ENCODE data around the gene TSPAN9. TPM values are rescaled to one million over a fixed set of nuclear protein-coding genes. Genes with fewer than 3 reads are reported as not detected.

Gene TSPAN9, protein sequence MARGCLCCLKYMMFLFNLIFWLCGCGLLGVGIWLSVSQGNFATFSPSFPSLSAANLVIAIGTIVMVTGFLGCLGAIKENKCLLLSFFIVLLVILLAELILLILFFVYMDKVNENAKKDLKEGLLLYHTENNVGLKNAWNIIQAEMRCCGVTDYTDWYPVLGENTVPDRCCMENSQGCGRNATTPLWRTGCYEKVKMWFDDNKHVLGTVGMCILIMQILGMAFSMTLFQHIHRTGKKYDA
- 70.8 and 125 TPM in 2 replicates for total RNA-seq

DNA sequence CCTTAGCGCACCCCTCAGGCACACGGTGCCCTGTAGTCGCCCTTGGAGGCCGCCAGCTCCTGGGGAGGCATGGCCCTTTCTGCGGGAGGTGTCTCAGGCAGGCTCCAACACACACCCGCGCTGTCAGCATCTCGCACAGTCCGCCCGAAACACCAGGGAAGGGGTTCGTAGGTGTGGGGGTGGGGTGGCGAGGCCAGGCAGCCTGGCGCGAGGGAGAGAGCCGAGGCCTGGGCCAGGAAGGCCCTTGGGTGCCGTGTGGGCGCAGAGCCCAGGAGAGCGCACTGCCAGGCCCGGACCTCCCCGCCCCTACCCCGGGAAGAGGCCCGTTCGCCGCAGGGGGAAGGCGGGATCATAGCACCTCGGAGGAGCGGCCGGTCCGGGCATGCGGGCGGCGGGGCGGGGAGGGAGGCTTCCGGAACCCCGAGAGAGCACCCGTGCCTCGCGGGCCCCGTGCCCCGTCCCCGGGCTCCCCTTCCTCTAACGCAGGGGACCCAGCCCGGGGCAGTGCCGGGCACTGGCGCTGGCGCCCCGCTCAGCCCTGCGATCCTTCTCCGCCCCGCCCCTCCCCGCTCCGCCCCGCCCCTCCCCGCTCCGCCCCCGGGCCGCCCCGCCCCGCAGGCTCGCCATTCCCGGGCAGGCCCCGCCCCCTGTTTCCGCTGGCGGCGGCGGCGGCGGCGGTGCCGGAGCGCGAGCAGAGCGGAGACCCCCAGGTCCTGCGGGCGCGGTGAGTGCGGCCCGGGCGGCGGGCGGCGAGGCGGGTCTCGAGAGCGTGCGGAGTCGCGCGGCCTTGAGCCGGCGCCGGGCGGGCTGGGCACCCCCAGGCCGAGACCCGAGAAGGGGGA is at the start of gene TSPAN9:
Gene TSPAN9, plus strand, starts transcription at position 650 of the 842 bp plus-strand sequence. CDS start 123,815 bp downstream, outside the sequence.
- DNase-seq, result peak; percentile 63

DNA sequence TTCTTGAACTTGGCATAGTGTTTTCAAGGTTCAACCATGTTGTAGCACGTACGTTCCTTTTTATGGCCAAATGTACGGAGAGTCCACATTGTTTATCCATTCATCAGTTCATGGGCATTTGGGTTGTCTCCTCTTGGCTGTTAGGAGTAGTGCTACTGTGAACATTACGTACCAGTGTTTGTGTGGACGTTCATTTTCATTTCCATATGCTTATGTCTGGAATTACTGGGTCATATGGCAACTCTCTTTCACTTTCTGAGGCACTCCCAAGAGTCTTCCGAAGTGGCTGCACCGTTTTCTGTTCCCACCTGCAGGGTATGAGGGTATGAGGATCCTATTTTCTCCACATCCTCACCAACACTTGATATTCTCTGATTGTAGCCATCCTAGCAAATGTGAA is 49.1 kb upstream of the TSPAN9 start:
- DNase-seq, result no peak

DNA sequence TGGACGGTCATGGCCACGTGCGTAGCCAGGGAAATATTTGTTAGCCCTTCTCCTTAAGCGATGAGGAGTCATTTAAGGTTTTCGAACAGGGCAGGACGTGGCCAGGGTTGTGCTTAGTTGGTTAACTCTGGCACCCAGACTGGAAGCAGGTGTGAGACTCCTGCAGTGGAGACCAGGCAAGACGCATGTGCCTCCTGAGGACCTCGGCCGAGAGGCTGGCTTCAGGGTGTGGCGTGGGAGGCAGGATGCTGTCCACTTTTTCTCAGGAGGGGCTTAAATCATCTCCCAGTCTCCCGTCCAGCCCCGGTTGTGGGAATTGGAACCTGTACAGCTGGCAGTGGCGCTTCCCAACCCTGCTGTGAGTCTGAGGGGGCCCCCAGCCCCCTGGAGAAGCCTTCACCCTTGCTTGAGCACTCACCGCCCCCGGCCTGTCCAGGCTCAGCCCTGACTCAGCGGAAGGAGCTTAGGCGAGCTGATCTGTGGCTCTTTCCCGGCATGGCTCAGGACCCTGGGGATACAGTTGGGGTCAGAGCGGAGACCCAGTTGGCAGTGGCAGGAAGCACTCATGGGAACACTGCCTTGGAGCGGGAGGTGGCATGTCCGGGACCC is 46.3 kb upstream of the TSPAN9 start:
- no peak for DNase-seq

DNA sequence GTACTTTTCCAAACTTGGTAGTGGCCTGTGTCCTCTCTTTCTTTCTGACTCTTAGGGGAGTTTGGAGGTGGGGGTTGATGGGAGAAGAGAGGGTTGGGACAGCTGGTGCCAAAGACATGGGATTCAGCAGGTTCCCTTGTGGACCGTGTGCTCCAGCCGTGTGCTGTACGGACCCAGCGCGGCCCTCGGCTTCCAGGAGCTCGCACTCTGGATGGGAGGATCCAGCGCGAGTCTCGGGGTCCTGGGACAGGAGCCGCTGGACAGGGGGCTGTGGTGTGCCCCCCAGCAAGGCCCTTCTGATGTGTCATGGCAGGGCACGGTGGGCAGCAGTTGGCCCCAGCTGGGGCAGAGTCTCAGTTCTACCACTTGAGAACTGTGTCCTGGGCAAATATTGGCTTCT is 45.0 kb upstream of the TSPAN9 start:
- DNase-seq, result no peak

DNA sequence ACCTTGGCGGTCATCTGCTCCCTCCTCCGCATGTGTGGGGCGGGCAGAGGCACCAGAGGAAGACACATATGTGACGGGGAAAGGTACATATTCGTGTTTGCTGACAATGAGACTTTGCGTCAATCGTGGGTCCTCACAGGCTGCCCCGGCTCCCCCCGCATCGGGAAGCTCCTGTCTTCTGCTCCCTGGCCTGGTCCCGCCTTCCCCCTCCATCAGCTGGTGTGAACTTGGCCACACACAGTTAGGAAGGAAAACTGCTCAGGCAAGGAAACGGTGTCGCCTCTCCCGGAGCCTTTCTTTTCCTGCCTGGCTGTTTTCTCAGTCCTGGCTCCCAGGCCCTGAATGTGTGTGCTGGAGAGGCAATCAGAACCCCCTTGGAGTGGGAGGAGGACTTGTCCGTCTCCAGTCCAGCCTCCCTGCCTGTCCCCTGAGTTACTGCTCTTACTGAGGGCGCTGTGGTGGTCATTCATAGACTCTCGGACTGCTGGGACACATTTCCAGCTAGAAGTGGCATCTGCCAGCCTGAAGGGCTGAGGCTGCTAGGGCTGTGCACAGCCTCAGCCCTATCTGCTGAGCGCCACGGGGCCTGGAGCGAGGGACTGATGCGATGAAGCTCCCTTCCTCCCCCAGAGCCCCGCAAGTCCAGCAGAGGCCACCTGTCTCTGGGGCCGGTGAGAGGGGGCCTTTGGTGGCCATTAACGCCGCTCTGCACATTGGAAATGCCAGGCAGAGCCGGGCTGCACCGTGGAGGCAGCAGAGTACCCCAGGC is 44.2 kb upstream of the TSPAN9 start:
- peak; percentile 74 for DNase-seq

DNA sequence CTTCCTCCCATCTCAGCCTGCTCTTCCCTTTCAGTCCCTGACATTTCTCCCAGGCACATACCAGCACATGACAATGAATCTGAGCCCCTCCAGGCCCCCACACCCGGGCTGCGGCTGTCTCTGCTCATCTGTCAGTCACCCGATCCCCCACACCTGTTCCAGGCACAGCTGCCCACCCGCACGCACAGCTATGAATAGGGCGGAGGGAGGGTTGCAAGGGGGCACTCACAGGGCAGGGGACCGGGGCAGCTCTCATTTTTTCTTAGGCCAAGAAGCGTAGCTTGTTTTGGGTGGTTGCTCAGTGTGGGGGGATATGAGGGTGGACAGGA is 43.7 kb upstream of the TSPAN9 start:
- DNase-seq, result no peak

DNA sequence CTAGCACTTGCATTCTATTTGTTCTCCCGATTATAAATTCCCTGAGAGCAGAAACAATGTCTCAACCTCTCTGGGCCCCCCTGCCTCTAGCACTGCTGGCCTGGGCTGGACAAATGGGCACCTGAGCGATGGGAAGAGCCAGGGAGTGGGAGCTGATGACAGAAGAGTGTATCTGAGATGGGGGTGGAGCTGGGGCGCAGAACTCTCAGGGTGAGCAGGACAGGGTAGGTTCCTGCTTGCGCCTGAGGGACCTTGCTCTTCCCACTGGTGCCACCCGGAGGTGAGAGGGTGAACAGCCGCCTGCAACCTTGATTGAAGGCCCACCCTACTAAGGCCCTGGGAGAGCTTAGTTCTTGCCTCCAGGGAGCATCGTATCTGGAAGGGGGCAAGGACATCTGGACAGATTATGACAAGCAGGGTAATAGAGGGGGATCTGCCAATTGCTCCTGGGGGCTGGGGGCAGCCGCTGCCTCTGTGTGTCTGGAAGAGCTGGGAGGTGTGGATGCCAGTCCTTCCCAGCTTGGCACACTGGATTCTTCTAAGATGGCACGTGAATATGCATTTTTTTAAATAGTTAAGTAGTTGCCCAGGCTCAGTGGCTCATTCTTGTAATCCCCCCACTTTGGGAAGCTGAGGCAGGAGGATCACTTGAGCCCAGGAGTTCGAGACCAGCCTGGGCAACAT is 43.0 kb upstream of the TSPAN9 start:
- DNase-seq, result peak; percentile 86

DNA sequence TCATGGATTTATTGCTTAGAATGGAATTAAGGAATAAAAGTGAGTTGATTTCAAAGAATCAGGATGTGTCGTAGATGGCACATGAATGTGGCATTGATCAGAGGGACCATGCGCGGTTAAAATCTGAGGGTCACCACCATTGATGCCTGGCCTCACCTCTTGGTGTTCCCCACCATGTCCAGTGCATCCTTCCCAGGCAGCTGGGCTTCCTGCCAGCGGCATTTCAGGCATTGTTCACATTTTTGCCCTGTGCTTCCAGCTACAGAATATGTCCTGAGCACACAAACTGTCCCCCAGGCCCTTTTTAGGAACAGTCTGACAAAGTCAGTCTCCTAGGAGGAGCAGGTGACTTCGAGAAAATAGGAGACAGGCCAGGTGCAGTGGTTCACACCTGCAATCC is 42.0 kb upstream of the TSPAN9 start:
- peak; percentile 60 for DNase-seq

DNA sequence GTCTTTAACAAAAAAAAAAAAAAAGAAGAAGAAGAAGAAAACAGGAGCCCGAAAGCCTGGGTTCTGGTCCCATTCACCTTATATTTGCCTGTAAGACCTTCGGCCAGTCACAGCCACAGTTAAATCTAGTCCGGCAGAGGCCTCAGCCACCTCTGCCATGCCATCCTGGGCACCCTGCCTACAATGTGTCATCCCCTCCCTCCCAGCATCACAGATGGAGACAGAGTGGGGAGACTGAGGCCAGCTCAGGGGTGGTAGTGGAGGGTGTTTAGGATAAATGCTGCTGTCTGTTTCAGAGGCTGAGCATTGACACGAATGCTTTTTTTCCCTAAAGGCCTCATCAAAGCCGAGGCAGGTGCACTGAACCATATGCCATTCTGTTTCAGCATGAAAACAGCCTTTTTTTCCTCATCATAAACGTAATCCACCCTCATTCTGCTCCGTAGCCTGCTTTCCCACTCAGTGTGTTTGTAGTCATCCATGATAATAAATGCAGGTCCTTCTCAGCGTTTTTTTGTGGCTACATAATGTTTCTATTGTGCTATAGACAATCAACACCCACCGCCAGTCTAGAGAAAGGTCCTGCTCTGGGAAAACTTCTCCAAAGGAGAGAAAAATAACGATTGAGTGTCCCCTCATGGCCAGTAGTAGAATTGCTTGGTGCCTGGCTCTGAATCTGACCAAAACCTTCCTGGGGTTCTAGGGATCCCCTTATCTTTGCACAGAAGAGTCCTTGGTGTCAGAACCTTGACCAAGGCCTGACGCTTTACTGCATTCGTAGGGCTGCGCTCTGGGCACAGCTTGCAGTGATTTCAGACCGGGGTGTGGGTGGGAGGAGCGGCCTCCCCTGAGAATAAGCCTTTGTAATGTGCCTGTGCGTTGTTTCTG is 41.1 kb upstream of the TSPAN9 start:
- peak; percentile 56 for DNase-seq

DNA sequence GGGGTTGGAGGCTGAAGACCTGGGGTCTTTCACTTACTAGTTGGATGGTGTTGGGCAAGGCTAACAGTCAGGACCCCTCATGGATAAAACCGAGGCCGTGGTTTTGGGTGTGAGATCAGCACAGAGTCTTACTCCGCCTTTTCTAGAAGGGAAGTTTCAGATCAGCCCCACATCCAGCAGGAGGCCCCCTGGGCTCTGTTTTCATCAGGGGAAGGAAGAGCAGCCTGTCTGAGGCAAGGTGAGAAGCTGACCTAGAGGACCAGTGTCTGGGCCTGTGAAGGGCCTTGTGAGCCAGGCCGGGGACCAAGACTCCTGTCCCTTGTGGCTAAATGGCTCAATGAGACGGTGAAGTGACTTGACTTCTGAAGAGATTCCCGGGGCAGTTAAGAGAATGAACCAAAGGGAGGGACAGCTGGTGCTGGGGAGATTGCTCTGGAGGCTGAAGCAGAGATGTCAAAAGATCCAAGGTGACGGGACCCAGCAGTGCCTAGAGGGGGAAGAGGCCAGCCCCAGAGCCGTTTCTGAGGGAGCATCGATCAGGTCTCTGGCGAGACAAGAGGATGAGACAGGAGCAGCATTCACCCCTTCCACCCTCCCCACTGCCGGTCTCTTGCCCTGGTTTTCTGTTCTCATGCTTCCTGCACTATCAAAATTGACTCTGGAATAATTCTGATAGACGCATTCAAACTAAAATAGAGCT is 40.1 kb upstream of the TSPAN9 start:
- DNase-seq, result no peak

DNA sequence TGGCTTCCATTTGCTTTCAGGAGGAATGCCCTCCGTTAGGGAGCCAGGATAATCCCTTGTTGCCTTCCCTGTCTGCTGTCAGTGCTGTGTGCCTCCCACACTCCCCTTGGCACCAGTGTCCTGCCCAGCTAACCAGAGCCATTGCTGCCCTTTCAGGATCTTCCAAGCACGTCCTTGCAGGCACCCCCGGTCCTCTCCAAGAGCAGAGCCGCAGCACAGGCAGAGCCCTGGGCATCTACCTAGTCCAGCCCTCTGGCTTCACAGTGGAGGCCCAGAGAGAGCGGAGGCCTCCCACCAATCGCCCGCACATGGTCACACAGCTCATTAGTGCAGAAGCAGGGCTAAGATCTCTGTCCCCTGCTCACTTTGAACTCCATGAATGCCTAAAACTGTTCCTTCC is 39.0 kb upstream of the TSPAN9 start:
- DNase-seq, result no peak

DNA sequence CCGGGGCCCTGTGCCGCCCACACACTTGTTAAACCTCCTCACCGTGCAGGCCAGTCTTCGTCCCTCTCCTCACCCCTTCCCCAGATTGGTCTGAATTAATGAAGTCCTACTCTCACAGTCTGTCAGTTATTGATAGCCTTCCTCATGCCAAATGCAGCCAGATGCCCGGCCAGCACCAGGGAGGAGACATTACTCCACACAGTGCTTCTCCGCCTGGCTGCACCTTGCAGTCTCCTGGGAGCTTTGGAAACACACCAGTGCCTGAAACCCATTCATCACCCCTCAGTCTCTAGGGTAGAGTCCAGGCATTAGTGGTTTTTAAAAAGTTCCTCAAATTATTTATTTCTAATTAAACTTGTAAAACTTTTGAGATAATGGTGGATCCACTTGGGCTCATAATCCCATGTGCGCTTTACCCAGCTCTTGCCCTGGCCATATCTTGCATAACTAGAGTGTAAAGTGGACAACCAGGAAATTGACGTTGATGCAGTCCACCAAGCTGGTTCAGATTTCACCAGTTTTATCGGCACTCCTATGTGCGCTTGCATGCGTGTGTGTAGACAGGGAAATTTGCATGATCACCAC is 38.2 kb upstream of the TSPAN9 start:
- no peak for DNase-seq

DNA sequence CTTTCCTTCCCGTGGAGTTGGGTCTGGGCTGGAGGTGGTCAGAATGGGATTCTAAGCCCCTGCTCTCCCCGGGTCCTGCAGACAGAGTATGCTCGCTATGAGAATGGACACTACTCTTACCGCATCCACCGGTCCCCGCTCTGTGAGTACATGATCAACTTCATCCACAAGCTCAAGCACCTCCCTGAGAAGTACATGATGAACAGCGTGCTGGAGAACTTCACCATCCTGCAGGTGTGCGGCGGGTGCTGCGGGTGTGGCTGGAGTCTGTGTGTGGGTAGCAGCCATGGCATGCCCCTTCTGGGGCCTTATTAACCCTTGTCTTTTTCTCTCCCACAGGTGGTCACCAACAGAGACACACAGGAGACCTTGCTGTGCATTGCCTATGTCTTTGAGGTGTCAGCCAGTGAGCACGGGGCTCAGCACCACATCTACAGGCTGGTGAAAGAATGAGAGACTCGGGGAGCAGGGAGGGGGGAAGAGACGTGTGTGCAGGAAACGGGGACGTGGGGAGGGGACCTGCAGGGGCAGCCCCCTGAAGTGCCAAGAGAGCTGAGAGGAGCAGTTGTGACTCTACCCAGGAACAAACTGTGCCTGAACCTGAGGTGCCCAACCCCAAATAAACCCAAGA is 37.0 kb upstream of the TSPAN9 start:
- no peak for DNase-seq

DNA sequence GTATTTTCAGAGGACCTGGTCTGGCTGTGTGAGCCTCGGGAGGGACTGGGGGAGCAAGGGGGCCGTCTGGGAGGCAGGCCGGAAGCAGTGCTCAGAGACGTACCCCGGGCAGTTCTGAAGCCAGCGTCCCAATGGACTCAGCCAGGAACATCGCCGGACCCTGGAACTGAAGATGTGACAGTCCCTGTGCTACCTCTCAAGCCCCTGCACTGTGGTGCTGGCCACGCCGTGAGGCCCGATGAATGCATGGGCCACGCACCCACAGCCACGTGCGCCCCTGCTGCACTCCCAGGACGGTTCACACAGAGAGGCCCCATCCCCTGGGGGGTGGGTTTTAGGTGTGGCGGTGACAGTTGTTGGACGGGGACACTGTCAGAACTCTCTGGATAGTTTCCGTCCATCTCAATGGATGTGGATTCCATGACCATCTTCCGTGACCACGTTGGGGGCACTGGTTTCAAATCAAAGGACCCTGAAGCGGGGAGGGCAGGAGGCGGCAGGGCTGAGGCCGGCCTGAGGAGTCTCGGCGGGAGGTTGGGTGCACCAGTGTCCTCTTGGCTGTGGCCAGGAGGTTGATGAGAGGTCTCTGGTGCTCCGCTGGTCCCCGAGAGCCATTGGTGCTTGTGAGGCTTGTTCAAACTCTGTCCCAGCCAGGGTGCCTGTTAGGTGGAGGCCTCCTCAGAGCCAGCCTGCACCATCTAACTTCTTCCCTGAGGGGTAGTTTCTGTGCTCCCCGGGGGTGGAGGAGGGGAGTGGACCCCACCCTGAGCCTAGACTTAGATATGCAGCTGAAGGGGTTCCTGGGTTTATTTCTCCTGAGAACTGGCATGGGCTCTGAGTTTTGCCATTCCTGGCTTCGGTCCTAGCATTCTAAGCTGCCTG is 36.3 kb upstream of the TSPAN9 start:
- no peak for DNase-seq

DNA sequence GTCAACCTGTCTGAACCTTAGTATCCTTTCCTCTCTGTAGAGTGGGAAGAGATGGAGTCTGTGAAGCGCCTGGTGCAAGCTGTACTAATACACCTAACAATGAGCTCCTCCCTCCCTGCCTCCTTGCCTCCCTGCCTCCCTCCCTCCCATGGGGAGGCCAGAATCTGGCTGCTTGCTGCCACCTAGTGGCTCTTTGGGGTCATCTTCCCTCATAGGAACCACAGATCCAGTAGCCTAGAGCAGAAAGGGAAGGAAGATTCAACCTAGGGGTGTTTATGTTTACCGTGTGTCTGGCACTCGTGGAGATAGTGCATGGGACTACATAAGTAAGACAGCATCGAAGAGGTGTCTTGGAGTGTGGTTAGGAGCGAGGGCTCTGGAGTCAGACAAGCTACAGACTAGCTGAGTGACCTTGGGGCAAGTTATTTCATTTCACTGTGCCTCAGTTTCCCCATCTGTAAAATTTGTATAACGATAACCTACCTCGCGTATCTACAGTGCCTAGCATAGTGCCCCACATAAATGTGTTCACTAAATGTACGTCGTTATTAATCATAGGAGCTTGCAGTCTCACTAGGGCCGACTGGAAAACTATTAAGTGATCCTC is 35.5 kb upstream of the TSPAN9 start:
- peak; percentile 85 for DNase-seq

DNA sequence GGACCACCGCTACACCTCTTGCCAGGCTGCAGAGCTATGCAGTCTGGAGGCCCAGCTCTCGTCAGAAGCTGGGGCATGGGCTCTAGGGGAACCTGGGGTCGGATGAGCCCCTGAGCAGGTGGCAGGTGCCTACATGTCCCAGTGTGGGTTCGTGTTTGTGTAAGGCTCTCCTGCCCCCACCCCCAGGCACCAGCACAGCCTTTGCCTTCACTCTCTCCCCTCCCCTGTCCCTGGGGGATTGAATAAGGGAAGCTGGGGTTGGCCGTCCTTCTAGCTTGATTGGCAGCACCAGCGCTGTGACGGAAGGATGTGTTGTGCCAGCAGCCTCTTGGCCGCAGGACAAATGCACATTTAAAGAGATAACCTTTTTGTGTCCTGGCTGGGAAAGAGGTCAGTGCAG is 34.8 kb upstream of the TSPAN9 start:
- no peak for DNase-seq

DNA sequence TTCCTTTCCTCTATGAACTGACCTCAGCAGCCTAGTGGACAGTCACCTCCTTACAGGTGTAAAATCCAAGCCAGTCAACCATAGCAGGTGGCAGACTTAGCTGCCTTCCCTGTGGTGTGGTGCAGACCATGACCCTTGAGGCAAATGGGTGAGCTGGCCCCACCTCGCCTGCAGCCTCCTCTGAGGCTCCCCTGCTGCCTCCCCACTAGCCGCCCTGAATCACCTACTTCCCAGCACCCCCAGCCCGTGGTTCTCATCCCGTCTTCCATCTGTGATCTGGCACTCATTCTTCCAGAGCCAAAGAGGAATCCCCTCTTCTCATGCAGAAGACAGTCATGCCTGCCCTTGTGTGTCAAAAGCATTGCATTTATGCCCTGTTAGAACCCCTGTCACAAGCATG is 34.4 kb upstream of the TSPAN9 start:
- no peak for DNase-seq

DNA sequence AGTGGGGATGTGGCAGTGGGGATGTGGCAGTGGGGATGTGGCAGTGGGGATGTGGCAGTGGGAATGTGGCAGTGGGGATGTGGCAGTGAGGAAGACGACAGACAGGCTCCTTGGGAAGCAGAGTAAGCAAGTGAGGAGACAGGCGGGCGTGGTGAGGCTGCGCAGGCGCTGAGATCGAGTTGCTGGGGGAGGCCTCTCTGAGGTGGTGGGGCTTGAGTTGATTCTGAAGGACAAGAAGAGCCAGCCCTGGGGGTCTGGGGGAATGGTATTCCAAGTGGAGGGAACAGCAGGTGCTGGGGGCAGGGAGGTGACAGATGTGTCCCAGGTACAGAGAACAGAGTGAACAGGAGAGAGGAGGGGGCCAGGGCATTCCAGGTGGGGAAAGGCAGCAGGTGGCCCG is 33.8 kb upstream of the TSPAN9 start:
- DNase-seq, result no peak

Measured in dermis blood vessel endothelial cell (primary cell).